ENCODE measurements around the gene INAFM1.

DNA sequence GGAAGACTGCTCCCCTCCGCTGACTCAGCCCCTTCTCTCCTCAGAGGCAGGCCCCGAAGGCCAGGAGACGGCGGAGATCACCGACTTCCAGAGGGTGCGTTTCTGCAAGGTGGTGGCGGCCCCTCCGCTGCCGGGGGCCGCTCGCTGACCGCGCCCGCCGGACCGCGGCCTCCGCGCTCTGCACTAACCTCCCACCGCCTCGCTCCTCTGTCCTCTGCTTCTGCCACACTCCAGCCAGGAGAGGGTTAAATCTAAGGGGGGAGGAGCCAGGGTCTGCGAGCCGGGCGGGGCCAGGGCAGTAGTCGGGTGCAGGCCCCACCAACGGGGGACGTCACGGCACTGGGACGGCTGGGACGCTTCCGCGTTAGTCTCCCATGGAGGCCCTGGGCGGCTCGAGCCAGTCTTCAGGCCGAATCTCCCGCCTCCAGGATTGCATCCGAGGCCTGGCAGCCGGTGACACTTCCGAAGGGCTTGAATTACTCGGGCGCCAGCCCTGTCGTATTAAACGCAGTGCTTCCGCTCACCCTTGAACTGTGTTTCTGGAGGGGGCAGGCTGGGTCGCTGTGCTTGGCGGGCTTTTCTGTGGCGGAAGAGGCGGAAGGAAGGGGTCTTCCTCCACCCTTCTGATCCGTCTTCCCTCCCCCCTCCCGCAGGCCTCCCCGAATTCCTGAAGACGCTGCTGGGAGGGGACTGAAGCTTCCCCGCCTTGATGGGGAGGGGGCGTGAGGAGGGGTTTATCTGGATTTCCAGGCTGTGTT is 1.2 kb upstream of the INAFM1 start:
- TF ChIP-seq CTCF (IDR thresholded peaks at IDR 0.05) (no peak), NFE2L1 (CRISPR knock-in tag; IDR thresholded peaks at IDR 0.05) (no peak), ZNF416 (CRISPR knock-in tag; IDR thresholded peaks at IDR 0.05) (no peak)

Measured in WTC11 (cell line).